NT2/D1 (cell line): ENCODE measurements around the gene TBC1D24.

Source experiments
- SUZ12 ChIP-seq: IDR thresholded peaks from 2 replicates; pipeline ENCODE4 v1.6.1; 2011; ENCODE audit not compliant: insufficient read length, insufficient read depth; ENCODE audit errors: extremely low read depth
- YY1 ChIP-seq: IDR thresholded peaks from 2 replicates; pipeline ENCODE4 v1.6.1; 2011; ENCODE audit not compliant: insufficient read length, insufficient read depth
- ZNF274 ChIP-seq: IDR thresholded peaks from 2 replicates; pipeline ENCODE4 v1.6.1; 2011; ENCODE audit warnings: mild to moderate bottlenecking, low read depth, low read length

GRCh38 chr16:2472885-2473445 lies 2.0 kb upstream of the TBC1D24 start:
- TF ChIP-seq ZNF274, result no peak
- no peak for TF ChIP-seq SUZ12
- TF ChIP-seq YY1, result no peak
